Mesenteric fat pad (tissue), 1 donor: ENCODE measurements around the gene NUTM1. TPM values are rescaled to one million over a fixed set of nuclear protein-coding genes. Genes with fewer than 3 reads are reported as not detected.

Experiments
- DNase-seq: peaks from one replicate; pipeline ENCODE4 v3.0.0-alpha.2; 2020; ENCODE audit warnings: low spot score
- total RNA-seq: library from RNA; stranded (reverse); fragmentation: NEBNext Ultra II Directional; extraction: Animal tissue kit (Norgen Biotek cat#: 25700); gene quantifications from one replicate; pipeline ENCODE4 v1.2.1, GENCODE V29; 2021
- donor health status: DM: yes; HTN: yes; CAD: no.

NUTM1 gene
- total RNA-seq, 1 donor from 2014 or later = not detected

DNA sequence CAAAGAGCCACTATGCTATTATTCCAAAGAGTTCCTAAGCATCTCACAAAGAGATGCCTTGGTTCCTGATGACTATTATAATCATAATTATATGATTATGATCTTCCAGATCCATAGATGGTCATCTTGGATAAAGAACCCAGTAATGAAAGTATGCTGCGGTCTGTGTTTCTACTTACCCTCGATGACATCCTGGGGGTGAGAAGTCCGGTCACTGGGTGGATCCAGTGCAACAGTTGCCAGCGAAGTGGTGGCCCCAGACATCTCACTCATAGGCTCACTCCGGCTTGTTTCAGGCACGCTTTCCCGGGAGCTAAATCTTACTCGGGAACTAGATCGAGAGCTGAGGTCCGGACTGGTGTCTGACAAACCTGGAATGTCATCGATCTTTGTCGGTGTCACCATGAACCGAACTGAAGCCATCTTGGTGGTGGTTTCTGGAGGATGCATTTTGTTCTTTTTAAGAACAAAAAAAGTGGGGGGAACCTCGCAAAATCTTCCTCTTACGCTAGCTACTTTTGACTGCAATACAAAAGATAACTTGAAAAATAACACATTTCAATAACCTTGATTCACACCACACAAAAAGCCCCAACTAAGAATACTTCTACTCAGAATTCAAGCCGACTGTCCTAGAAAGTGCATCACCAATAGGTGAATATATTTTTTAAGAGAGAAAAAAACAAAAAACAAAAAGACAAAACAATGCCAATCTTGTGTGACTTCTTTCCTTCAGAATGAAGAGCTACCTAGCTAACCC is 6.7 kb upstream of the NUTM1 start:
- no peak for DNase-seq

DNA sequence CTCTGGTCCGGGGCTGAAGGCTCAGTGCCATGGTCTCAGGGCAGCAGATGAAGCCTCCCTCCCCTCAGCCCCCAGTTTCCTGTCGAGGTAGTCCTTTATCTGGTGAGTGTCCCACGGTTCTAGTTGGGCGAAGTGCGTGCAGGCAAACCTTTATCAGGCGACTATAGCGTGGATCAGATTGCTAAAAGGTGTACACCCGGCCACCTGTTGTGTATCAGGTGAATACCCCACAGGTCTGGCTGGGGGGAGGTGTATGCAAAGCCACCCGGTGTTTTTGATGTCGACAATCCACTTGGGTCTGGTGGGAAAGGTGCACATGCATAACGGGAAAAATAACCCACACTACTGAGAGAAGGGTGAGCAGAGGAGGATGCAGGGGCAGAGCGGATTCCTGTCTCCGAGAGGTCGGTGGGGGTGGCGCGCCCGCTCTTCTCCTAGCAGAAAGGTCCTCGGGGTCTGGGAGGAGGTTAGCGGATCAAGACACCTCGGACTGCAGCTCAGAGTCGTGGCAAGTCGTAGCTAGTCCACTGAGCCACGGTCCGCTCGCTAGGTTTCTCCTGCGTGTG is 6.0 kb upstream of the NUTM1 start:
- peak; percentile 88 for DNase-seq

DNA sequence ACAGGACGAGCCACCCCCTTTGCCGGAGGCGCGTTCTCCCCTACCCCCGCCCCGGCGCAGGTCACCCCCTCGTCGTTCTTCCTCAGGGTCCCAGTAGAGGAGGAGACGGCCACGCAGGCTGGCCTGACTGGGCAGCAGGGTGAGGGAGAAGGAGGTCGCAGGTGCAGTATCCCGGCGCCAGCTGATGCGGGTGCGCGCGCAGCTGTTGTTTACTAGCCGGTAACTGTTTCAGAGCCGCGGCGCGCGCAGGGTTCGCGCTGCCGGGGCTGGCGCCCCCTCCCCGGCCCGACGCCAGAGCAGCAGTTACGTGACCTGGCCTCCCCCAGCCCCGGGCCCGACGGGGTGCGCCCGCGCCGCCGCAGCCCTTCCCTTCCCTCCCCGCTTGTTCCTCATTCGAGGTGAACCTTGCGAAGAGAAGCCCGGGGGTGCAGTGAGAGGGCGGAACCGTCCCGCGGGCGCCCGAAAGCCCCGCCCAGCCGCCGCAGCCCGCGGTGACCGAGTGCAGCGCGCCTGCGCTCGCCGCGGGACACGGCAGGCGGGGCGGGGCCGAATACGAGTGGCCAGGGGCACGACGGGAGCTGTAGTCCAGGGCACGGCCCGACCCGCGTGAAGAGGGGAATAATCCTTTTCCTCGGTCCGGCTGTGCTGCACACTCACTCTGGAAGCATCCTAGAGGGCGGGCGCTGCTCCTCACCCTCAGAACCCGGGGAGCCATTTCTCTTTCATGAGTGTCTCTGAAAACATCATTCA is 5.4 kb upstream of the NUTM1 start, which contains the start of gene SLC12A6:
Gene SLC12A6 (minus strand): TSS at position 225 of the 750 bp plus-strand sequence. CDS start 1,101 bp downstream, outside the sequence.
- DNase-seq = peak; percentile 96

DNA sequence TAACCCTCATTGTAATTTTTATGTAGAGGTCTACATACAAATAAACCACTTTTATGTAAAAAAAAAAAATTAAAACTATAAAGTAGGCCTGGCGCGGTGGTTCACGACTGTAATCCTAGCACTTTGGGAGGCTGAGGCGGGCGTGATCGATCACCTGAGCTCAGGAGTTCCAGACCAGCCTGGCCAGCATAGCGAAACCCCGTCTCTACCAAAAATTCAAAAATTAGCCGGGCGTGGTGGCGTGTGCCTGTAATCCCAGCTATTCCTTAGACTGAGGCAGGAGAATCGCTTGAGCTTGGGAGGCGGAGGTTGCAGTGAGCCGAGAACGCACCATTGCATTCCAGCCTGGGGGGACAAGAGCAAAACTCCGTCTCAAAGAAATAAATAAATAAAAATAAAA is 4.8 kb upstream of the NUTM1 start:
- DNase-seq = peak; percentile 86

DNA sequence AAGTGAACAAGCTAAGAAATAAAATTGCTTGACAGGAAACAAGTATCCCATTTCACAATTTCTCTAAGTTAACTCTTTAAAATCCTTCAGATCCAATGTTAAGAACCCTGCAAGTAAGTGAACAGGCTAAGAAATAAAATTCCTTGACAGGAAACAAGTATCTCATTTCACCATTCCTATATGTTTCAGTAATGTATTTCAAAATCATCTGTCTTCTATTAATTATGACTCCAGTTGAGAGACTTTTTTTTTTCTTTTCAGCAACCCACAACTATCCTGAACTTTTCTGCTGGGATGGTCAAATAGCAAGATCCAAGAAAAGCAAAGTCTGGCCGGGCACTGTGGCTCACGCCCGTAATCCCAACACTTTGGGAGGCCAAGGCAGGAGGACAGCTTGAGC is 3.2 kb upstream of the NUTM1 start:
- peak; percentile 77 for DNase-seq

DNA sequence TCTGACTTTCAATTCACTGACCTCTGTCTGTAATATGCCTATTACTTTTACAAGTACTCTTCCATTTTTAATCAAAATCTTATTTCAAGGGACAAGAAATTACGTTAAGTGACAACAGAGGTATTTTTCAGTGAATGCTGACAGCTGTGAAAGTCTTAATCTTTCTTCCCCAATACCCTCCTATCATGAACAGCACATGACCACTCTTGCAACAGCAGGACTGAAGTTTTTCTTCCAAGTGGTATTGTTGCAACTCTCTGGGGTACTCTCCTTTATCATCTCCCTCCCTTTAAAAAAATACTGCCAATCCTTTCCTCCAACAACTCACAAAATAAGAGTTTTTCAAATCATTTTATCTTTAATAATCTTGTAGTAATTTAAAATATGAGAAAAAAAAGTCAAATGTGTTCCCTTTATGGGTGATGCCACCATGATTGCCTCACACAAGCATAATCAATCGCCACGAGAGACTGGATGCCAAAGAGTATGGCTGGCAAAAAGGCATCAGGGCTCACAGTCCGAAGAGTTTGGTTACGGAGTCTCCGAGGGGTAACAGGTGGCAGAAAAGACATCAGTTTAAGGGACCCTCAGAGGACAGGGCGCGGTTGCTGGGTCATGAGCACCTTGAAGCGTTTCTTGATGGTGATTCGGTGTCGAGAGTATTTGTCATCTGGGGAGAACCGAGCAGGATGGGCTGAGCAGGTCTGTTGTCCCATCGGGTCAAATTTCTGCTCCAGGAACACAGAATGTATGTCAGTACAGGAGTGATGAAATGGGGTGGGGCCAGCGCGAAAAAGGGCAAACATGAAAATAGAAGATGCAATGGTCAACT is 1.5 kb upstream of the NUTM1 start:
- DNase-seq = peak; percentile 79

DNA sequence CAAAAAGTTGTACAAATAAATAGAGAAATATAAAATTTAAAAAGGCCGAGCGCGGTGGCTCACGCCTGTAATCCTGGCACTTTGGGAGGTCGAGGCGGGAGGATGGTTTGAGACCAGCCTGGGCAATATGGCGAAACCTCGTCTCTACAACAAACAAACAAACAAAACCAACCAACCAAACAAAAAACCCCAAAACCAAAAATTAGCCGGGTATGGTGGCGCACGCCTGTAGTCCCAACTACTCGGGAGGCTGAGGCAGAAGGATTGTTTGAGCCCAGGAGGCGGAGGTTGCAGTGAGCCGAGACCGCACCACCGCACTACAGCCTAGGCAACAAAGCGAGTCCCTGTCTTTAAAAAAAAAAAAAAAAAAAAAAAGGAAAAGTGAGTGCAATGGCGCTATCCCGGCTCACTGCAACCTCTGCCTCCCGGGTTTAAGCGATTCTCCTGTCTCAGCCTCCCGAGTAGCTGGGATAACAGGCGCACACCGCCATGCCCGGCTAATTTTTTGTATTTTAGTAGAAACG is 840 bp upstream of the NUTM1 start:
- DNase-seq = peak; percentile 30

DNA sequence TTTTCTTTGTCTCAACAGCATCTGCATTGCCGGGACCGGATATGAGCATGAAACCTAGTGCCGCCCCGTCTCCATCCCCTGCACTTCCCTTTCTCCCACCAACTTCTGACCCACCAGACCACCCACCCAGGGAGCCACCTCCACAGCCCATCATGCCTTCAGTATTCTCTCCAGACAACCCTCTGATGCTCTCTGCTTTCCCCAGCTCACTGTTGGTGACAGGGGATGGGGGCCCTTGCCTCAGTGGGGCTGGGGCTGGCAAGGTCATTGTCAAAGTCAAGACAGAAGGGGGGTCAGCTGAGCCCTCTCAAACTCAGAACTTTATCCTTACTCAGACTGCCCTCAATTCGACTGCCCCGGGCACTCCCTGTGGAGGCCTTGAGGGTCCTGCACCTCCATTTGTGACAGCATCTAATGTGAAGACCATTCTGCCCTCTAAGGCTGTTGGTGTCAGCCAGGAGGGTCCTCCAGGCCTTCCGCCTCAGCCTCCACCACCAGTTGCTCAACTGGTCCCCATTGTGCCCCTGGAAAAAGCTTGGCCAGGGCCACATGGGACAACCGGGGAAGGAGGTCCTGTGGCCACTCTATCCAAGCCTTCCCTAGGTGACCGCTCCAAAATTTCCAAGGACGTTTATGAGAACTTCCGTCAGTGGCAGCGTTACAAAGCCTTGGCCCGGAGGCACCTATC is 5.0 kb downstream of the NUTM1 start:
- peak; percentile 60 for DNase-seq

DNA sequence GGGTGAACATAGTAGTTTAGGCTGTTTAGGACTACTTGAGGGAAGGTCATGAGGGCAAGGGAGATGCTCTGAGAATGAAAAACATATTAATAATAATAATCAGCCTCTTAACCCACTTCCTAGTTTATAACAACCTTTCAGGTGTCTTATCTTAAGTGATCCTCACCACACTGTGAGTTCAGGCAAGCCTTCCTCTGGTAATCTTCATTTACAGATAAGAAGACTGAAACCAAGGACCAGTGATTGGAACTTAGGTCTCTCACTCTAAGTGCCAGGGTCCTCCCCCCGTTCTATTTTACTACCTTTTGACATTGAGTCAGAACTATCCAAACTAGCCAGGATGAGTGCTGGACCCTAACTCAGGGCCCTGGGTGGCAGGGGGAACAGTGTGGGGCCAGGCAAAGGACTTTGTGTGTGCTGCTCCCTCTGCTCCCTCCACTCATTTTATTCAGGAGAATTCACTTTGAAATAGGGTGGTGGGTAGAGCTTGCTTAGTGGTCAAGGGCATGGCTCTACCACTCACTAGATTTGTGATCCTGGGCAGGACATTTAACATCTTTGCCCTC is 5.7 kb downstream of the NUTM1 start:
- DNase-seq = peak; percentile 53

DNA sequence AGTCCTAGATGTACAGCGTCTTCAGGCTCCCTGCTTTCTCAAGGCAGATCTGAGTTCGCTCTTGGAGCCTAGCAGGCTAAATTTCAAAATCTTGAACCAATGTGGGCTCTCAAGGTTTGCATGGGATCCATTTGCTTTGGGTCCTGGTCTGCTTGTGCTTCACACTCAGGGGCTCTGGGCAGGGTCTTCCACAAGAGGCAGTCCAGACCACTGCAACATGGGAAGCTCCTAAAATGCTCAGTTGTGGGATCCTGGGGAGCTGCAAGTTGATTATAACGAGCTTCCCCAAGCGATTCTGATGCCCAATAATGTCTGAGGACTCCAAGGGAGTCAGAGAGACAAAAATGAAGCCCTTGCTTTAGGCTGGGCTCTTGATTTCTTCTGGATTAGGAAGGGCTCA is 6.7 kb downstream of the NUTM1 start:
- peak; percentile 51 for DNase-seq

DNA sequence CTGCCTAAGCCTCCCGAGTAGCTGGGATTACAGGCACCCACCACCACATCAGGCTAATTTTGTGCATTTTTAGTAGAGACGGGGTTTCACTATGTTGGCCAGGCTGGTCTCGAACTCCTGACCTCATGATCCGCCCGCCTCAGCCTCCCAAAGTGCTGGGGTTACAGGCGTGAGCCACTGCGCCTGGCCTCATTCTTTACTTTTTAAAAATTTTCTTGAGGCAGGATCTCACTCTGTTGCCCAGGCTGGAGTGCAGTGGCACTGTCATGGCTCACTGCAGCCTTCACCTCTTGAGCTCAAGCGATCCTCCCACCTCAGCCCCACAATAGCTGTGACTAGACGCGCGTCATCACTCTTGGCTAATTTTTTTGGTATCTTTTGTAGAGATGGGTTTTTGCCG is 9.9 kb downstream of the NUTM1 start:
- DNase-seq = peak; percentile 55

DNA sequence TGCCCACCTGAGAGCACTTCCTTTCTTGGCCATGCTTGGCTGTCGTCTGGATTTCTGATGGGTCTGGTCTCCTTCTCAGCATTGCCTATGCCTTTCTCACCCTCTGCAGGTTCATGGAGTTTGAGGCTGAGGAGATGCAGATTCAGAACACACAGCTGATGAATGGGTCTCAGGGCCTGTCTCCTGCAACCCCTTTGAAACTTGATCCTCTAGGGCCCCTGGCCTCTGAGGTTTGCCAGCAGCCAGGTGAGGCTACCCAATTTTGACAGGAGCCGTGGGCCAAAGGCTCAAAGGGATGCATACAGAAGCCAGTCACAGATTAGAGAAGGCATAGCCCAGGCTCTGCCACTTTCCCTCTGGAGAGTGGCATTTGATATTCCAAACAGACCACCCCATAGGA is 10.5 kb downstream of the NUTM1 start:
- DNase-seq = peak; percentile 24

DNA sequence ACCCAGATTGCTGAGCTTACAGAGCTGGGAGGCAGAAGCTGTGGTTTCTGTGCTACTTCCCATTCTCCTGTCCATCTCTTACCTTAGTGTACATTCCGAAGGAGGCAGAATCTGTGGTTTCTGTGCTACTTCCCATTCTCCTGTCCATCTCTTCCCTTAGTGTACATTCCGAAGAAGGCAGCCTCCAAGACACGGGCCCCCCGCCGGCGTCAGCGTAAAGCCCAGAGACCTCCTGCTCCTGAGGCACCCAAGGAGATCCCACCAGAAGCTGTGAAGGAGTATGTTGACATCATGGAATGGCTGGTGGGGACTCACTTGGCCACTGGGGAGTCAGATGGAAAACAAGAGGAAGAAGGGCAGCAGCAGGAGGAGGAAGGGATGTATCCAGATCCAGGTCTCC is 11.2 kb downstream of the NUTM1 start:
- DNase-seq = peak; percentile 28

DNA sequence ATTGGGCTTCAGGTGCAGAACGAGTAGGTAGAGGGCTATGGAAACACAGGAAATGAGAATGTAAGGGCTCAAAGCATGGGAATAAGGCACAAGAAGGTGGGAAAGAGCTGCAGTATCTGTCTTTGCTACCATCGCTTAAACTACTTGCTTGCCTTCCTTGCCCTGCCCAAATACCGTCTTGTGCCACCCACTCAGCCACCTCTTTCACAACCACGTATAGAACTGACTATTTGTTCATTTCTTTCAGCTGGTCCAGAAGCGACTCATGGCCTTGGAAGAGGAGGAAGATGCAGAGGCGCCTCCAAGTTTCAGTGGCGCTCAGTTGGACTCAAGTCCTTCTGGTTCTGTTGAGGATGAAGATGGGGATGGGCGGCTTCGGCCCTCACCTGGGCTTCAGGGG is 12.1 kb downstream of the NUTM1 start:
- DNase-seq = peak; percentile 78

DNA sequence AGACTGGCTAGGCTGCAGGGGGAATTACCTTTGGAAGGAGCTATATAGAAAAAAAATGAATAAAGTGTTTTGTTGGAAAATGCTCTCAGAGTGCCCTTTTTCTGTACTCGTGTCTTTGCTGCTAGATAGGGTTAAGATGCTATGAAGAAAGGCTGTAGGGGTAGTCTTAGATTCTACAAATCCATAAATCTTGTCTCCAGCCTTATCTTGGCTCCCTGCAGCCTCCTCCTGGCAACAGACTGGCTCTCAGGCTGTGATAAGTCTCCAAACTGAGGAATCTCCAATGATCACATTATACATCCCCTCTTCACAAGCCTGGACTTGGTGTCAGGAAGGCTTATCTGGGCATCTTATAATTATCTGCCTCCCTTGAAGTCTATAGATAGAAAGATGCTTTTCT is 14.5 kb downstream of the NUTM1 start:
- no peak for DNase-seq

DNA sequence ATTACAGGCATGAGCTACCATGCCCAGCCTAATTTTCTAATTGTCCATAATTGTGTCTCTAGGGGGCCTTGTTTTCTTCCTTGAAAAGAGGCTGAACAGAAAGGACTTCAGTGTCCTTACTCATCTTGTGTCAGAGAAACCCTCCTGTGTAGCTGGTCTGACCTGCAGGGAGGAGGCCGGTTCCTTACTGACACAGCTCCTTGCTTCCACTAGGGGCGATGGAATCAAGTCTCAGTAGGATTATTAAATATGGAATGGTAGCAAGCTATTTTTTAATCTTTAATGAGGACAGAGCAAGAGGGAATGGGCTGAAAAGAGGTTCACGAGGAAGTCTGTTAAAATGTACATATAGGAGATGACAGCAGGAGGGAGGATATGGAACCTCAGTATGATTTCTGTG is 15.3 kb downstream of the NUTM1 start:
- DNase-seq = peak; percentile 22

DNA sequence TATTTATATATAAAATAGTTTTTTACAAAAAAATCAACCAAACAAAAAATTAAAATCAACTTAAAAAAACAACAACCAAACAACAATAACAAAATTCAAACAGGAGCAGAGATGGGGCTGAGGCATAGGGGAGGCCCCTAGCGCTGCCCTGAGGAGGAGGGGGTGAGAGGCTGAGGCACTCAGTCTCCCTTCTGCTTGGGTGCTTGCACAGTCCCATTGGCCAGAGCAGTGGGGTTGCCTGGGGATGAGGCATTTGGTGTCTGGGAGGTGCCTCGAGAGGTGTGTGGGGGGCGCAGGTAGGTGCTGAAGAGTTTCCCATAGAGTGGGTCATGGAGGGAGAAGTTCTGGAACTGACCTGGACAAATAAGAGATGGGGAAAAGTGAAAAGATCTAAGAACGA is 15.8 kb downstream of the NUTM1 start:
- DNase-seq = peak; percentile 68

DNA sequence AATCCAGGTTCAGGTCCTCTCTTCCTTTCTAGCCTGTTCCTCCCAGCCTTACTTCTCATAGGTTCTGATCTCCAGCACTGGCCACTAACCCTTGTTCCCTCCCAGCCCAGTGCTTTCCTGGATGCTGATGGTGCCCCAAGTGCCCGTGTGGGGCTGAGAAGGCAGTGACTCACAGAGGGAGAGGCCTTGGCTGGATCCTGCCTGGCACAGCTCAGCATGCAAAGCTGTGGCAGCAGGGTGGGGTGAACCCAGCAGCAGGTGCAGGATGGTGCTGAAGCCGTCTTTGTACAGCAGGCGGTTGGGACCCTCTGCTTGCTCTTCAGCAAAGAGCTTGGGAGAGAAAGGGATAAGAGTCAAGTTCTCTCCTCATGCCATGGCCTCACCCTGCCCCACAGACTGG is 16.3 kb downstream of the NUTM1 start:
- peak; percentile 77 for DNase-seq

DNA sequence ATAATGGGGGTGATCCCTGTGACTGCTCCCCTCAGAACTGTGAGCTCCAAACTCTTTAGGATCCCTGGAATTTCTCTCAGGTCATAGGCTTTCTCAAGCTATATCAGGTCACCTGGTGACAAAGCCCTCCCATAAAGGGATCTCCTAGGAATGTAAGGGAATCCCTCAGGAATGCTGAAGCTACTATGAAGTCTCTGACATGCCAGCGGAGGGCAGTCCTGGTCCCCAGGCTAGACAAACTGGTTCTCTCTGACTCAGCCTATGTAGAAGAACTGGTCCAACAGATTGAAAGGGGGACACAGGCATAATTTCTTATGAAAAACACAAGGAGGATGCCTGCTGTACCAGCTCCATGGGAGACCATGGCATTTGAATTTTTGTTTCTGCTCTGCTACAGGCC is 17.2 kb downstream of the NUTM1 start:
- peak; percentile 43 for DNase-seq

DNA sequence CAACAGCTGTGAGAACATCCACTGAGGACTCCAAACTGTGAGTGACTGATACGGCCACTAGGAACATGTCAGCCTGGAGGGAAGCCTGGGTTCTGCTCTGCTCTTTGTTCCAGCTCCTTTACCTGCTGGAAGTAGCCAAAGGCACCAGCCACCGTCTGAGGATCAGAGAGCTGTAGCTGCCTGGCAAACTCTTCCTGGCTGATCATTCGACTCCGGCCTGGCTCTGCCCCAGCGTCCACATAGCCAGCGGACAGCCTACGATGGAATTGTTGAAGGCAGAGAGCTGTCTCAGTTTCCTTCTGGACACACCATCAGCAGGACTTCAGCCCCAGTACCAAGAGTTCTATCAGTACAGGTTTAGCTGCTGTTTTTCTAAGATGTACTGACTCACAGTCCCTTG is 18.2 kb downstream of the NUTM1 start:
- DNase-seq = peak; percentile 49
